ENCODE results near the gene SPG7.
"Not testable (repeated sequence)": the region's sequence is repeated elsewhere in the genome, so short reads cannot be mapped to it uniquely, and the experiment has no call there.

SPG7 gene

DNA sequence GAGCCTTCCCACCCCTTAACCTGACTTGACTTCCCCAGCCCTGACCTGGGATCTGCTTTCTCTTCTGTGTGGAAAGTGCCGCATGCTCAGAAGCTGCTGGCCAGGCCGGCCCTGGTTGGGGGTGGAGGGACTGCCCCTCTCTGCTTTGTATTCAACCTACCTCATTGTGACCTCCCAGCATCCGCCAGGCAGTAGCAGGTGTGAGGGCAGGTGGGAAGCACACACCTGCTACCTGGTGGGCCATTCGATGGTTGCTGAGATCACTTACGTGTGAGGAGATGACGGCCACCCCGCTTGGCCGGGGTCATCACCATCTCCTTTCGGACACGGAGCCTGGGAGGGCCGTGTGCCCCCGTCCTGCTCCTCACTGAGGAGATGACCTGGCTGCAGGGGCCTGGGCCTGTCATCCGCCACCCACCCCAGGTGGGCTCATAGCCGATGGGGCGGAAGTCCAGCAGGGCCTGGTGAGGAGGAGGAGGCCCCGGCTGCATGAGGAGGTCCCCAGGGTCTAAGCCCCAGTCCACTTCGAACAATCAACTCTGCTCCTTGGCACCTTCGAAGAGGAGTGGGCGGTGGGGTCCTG lies 74.5 kb downstream of the SPG7 start:
- DNase-seq, result no peak

DNA sequence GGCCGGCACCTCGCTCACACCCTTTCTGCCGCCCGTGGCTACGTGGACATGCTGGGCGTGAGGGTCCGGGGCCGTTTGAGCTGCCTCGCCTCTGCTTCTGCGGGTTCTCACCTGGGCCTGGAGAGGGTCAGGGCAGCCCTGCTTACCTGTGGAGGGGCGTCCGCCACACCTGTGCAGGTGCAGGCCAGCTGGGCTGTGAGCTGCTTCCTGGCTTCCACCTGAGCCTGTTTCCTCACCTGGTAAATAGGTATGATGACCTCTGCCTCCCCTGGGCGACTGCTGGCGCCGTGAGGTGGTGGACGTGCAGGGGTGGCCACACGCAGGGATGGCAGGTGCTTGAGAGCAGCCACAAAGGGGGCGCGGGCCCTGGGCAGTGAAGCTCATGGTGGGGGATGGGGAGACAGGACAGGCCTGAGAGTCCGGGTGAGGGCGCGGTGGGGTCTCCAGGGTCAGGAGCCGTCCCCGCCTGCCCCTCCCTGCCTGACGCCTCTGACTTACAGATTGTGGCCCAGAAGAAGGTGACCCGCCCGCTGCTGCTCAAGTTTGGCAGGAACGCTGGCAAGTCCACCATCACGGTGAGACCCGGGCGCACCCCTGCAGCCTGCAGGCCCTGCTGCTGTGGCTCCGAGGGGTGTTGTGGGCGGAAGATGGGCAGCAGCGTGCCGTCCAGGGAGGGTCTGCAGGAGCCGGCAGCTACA lies 75.1 kb downstream of the SPG7 start:
- DNase-seq, result no peak

DNA sequence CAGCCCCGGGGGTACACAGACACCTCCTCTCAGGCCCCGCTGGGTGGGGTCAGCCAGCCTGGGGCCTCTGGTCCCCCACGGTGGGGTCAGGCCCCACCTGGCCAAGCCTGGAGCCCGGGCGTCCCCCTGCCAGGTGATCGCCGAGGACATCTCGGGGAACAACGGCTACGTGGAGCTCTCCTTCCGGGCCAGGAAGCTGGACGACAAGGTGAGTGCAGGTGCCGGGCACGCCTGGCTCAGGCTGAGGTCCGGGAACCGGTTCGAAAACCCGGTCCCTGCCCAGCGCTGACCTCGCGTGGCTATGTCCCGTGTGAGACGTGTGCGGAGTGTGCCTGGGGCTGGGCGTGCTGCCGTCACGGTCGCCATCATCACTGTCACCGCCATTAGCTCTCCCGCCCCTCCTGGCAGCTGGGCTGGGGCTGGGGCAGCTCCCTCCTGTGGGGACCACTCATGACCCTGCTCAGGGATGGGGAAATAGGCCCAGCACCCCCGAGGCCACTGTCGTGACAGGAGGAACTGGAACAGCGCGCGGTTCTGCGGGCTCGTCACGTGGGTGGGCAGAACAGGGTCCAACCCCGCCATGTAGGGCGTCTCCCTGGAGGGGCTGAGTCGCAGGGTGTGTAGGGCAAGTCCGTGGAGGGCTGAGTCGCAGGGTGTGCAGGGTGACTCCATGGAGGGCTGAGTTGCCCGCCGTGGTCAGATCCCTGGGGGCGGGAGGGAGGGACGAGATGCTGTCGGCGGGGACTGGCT lies 75.9 kb downstream of the SPG7 start:
- DNase-seq, result no peak

DNA sequence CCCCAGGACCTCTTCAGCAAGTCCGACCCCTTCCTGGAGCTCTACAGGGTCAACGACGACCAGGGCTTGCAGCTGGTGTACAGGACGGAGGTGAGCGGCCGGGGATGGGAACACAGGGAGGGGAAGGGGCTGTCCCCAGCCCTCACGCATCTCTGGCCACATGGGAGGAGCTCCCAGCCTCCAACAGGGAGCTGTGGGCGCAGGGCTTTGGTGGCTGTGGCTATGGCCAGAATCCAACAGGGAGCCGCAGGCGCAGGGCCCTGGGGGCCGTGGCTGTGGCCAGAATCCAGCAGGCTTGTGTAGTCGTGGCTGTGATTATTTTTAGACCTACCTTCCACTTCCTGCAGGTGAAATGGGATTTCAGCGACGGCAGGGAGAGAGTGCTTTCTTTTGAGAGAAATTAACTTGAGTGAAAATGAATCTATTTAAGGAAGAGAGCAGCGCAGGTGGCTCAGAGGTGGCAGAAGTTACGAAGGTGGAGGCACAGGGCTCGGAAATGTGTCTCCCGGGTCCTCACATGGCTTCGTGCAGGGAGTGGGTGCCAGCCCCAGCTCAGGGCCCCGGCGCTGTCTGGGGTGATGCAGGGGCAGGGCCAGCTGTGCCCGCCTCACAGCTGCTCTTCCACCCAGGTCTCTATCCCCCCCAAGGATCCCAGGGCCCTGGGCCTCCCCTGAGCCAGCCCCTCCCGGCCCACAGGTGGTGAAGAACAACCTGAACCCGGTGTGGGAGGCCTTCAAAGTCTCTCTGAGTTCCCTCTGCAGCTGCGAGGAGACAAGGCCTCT lies 76.8 kb downstream of the SPG7 start:
- DNase-seq, result no peak

DNA sequence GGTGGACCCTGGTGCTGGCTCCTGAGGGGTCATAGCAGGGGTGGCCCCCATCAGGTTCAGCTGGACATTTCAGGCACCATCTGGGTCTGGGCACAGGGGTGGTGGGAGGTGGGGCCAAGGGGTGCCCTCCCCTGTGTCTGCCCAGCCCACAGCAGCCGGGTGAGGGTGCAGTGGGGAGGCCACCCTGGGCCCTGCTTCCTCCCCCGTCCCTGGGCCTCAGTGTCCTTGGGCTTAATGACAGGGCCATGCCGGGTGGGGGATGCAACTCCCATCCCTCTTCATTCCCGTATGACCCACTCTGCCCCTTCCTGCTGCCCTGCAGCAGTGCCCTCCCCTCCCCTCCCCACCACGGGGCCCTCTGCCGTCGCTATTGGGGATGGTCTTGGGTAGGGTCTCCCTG lies 78.0 kb downstream of the SPG7 start:
- no peak for DNase-seq

DNA sequence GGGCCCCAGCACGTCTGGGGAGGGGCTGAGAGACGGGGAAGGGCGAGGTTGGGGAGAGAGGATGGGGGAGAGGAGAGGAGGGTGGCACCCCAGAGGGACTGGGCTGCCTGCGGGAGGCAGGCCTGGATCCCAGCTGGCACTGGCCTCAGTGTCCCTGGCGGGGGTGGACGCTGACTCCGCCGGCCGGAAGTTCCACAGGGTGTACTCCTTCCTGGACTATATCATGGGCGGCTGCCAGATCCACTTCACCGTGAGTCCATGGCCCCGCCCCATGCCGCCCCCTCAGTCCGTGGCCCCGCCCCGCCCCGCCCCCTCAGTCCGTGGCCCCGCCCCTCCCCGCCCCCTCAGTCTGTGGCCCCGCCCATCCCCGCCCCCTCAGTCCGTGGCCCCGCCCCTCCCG lies 78.7 kb downstream of the SPG7 start:
- DNase-seq, result no peak

DNA sequence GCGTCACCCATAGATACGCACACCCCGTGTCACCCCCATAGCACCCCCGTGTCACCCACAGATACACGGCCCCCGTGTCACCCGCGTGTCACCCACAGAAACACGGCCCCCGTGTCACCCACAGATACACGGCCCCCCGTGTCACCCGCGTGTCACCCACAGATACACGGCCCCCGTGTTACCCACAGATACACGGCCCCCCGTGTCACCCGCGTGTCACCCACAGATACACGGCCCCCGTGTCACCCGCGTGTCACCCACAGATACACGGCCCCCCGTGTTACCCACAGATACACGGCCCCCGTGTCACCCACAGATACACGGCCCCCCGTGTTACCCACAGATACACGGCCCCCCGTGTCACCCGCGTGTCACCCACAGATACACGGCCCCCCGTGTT lies 79.5 kb downstream of the SPG7 start:
- DNase-seq, result not testable (repeated sequence)

DNA sequence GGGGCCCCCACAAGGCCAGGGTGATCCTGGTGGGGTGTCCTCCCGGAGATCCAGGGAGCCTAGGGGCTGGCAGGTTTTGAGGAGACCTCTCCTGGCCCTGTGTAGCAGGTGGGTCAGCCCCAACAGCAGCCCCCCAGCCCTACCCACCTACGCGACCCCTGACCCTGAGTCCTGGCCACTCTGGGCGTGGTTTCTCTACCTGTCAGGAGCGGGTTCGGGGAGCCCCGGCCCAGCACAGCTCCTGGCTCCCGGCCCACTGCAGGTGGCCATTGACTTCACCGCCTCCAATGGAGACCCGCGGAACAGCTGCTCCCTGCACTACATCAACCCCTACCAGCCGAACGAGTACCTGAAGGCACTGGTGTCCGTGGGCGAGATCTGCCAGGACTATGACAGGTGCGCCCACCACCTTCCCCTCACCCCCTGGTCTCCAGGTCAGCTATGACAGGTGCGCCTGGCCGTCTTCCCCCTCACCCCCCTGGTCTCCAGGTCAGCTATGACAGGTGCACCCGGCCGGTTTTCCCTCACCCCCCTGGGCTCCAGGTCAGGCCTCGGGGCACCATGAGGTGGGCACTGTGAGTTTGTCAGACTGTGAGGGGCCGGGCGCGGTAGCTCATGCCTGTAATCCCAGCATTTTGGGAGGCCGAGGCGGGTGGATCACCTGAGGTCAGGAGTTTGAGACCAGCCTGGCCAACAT lies 80.4 kb downstream of the SPG7 start:
- no peak for DNase-seq

DNA sequence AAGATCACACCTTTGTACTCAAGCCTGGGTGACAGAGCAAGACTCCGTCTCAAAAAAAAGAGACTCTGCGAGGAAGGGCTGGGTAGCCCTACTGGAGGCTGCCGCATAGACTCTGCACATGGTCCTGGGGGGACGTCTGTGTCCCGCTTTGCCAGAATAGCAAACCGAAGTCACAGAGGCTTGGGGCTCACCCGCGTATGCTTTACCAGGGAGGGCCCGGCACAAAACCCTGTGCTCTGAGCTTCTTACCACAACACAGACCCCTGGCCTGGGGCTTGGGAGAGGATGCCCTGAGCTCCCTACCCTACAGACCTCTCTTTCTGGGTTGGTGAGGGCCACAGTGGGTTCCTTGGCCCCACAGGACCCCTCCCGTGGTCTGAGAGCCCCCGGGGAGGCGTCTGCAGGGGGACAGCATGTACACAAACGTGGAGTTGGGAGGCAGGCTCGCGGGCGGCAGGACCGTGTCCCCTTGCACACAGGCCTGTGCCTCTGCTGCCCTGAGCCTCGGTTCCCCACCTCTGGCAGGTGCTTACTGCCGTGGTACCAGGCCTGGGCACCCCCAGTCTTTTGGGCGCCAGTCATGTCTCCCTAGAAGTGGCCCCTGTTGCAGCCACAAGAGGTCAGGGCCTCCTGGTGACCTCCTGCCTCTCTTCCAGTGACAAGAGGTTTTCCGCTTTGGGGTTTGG lies 81.2 kb downstream of the SPG7 start:
- DNase-seq, result no peak

DNA sequence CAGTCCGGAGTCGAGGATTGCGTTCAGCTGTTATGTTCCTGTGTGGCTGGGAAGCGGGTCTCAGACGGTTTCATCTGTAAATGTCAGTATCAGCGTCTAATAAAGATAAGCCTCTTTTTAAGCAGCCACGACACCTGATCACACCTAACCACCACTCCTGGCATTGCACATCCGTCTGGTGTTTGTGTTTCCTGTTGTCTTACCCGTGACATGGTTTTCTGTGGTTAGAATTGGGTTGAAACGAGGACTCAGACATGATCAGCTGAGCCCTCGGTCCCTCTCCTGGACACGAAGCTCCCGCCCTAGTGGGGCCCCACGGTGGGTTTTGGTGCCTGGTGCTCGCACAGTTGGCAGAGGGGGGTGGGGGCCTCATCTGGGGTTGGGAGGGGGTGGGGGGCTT lies 85.6 kb downstream of the SPG7 start:
- no peak for DNase-seq

DNA sequence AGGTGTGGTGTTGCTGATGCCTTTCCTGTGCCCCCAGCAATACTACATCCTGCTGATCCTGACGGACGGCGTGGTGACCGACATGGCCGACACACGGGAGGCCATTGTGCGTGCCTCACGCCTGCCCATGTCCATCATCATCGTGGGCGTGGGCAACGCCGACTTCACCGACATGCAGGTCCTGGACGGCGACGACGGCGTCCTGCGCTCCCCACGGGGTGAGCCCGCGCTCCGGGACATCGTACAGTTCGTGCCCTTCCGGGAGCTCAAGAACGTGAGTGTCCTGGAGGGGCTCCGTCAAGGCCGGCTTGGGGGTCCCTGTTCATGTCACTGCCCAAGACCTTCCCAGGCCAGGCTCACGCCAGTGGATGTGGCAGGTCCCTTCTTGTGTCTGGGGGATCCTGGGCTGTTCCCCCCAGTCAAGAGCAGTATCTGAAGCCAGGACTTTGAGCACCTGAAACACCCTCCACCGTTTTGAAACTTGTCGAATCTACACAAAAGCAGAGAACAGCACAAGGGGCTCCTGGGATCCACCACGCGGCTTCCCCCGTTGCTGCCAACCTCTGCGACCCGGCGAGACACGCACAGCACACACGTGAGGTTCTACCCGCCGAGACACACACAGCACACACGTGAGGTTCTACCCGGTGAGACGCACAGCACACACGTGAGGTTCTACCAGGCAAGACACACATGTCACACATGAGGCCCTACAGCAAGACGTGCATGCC lies 87.3 kb downstream of the SPG7 start:
- DNase-seq, result no peak

DNA sequence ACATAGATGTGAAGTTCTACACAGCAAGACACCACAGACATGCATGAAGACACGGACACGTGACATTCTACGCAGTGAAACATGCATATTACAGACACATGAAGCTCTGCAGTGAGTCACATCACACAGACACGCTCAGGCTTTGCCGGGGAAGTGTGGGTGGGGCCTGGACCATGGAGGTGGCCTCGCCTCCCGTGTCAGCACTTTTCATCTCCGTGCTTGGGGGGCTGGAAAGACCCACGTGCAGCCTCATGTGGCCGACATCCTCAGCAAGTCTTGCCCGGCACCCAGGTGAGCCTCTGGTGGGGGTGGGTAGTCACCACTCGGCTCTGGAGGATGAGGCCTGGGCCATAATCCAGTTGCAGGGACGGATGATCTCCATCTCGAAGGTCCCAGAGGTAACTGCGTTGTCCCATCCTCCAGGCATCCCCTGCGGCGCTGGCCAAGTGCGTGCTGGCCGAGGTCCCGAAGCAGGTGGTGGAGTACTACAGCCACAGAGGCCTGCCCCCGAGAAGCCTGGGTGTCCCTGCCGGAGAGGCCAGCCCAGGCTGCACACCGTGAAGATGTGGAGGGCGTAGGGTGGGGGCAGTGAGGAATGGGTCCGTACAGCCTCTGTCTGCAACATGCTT lies 88.0 kb downstream of the SPG7 start:
- no peak for DNase-seq

DNA sequence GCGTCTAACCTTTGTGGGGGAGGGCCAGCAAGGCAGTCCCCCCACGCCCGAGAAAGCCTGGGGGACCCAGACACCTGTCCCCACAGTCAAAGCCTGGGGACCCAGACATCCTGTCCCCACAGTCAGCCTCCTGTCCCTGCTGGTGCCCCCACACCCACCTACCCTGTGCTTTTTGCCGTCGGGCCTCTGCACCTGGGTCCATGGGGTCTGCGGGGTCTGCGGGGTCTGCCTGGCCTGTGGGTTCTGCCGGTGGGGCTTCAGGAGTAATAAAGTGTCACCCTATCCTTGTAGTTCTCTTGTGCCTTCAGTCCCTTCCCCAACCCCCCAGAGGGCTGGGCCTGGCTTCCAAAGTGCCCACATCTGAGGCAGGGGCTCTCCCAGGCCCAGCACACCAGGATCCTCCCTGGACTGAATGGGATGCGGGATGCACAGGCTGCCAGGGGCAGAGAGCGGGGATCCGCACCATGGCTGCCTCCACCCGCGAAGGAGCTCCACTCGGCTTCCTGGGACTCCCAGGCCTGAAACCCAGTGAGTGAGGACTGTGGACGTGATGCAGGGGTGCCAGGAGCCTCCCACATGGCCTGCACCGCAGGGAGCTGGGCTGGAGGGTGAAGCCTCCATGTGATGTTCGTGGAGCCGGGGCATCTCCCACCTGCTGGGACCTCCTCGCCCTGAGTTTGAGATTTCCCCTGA lies 88.9 kb downstream of the SPG7 start:
- DNase-seq, result no peak

DNA sequence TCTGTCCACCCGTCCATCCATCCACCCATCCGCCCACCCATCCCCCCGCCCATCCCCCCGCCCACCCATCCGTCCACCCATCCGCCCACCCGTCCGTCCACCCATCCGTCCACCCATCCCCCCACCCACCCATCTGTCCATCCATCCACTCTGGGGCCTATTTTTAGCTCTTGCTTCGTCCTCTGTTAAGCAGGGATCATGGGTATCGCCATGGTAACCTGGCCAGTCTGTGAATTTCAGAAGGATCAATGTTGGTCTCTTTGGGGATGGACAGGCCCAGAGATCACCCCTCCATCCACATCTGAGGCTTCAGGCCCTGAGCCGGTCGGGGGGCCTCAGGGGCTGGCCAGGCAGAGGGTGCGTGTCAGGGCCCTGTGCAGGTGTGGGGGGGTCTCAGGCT lies 90.0 kb downstream of the SPG7 start:
- DNase-seq, result no peak

DNA sequence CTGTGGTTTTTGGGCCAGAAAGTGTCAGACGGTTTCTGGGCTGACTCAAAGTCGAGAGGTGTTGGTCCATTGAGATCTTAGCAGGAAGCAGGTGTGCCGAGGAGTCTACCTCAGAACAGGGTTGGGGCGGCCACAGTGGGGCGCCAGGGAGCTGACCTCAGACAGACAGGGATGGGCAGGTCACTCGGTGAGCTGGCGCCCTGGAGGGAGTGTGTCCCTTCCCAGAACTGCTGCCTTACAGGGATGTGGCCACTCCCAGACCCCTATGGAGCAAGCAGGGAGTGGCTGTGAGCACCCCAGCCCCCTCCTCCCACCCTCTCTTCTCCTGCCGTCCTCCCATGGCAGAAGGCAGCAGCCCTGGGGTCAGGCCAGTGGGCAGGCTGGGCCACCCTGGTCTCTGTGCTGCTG lies 91.3 kb downstream of the SPG7 start:
- peak in 1 of 2 experiments; percentile 21 for DNase-seq

DNA sequence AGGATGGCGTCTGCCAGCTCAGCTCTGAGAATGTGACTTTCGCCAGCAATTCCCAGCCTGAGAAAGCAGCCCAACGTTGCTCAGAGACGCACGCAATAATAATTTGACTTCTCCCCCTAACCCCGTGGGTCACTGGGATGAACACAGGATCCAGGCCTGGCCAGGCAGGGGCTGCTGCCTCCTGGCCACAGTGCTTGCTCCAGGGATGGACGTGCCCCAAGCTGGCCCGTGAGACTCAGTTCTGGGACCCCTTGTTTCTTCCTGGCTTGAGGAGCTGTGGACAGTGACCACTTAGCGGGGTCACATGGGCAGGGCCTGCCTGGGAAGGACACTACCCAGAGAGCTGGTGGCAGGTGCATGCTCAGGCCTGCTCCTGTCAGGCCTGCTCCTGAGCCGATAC lies 91.7 kb downstream of the SPG7 start:
- DNase-seq, result no peak

DNA sequence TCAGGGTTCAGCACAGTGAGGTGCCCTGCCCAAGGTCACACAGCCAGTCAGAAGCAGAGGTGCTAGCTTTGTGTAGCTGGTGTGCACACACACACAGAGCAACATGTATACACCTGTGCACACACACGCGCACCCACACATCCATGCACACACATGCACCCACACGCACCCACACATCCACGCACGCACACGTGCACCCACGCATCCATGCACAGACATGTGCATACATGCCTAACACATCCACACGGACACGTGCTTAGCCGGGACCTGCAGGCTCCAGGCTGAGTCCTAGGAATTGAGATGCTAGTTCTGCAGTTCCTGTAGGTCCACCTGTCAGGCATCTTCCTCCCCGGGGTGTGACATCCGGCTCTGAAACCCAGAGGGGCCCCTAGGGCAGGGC lies 92.2 kb downstream of the SPG7 start:
- no peak for DNase-seq

DNA sequence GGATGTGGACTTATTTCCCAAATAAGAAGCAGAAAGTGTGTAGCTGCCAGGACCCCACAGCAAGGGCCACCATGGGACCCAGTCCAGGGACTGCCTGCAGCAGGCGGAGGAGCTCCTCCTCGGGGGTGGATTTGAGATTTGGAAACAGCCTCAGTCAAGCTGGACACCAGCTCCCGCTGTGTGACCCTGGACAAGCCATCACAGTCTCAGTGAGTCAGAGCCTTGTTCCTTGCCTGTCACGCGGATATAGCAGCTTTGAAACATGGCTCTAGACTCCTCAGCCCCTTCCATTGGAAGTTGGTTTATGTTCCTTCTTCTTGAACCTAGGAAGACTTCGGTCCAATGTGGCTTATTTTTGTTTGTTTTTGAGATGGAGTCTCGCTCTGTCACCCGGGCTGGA lies 92.8 kb downstream of the SPG7 start:
- DNase-seq, result no peak

DNA sequence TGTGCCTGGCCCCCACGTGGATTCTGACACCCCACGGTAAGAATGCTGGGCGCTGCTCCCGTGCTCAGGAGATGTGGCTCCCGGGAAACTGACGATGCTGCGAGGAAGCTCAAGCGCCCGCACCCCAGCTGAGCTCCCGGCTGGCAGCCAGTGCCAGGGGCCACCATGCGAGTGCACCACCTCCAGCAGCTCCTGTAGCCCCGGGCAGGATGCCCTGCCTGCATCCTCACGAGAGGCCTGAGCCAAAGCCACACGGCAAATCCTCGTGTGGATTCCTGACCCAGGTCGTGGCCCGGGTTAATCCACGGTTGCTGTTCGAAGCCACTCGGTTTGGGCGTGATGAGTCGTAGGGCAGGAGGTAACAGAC lies 93.7 kb downstream of the SPG7 start:
- no peak for DNase-seq

DNA sequence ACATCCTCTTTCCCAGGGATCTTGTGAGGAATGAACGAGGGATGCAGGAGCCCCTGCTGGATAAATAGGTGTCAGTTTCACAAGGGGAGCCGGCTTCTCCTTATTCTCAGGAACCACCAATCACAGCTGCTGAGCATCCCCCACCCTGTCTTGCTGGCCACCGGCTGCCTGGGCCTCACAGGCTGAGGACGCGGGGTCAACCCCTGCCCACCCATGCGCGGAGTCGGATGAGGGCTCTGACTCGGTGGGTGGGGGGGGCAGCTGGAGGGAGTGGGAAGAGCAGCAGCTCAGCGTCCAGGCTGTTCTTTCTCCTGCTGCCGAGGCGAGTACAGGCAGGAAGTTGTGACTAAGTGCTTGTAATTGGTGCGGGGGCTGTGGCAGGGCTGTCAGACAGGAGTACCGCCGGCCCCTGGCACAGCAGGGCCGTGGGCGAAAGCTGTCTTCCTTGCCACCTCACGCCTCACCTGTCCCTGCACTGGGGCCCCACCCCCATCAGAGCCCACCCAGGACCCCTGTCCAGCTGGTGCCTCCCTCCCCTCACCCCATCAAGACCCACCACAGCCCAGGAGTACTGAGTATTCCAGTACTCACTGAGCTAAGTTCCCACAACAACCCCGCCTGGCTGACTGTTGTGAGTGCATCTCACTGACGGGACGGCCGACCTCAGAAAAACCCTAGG lies 94.2 kb downstream of the SPG7 start:
- DNase-seq, result peak; percentile 35 to 38
